HG02870 (cell line): Measurements from ENCODE around the gene SSTR5.

Experiments
- ATAC-seq: cut with Tn5 transposase; IDR thresholded peaks from one replicate; pipeline ENCODE4 v1.9.1; 2021; ENCODE audit warnings: mild to moderate bottlenecking, moderate library complexity; ENCODE audit not compliant: unreplicated experiment

Gene SSTR5

DNA sequence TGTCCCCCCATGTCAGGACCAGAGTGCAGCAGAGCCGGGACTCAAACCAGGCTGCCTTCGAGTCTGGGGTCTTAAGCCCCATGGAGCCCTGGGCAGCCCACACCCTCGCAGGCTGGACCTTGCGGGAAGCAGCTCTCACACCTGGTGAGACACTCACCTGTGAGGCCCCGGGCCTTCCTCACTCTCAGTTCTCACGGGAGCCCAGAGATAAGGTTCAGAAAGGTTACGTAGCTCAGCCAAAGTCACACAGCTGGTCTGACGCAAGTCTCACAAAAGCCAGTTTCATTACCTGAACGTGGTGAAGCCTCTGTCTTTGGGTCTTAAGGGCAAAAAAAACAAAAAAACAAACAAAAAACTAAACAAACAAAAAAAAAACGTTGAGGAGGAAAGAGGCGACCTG, 32.8 kb upstream of the SSTR5 start:
- no peak for ATAC-seq

GRCh38 chr16:1040346-1040745, 32.2 kb upstream of the SSTR5 start:
- ATAC-seq: no peak

DNA sequence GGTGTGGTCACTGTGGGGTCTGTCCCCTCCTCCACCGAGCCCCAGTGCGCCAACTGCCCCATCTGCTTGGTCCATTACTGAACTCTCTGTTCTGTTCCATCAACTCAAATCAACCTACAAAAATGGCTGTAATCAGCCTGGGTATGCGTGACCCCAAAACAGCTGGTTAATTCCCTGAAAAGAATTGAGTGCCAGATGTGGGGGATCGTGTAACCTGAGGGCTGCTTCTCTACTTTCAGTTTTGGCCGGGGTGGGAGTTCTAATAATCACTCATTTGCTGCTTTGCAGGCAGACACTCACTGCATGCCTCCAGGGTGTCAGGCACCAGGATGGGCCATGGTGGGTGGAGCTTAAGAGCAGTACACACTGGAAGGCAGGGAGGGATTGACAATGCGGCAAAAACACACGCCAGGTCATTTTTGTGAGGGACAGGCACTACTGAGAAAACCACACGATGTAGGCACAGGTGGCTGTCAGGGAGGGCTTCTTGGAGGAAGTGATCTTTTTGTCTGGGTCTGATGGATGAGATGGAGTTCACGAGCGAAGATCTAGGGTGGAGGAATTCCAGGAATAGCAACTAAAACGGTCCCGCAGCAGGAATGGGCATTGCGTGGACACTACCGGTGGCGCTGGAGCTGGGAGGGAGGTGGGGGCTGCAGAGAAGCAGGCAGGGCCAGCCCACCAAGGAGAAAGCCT, 30.4 kb upstream of the SSTR5 start:
- no peak for ATAC-seq

DNA sequence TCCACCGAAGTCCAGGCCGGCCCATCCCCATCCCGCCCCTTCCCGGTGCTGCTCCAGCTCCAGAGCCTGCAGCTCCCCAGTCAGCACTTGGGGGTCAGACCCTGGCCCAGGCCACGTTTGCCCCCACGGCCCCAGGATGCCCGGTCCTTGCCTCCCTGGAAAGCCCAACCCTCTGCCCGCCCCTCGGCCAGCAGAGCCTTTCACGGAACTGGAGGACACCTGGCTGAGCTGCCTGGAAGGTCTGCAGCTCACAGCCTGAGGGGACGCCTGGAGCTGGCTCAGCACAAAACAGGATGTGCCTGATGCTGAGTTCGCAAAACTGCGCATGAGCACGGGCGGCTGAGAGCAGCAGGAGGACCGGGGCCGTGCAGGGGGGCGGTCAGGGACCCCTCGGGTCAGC, 29.7 kb upstream of the SSTR5 start:
- ATAC-seq: no peak

GRCh38 chr16:1043881-1044451, 28.6 kb upstream of the SSTR5 start:
- no peak for ATAC-seq

- no peak for ATAC-seq
Observed at GRCh38 chr16:1044460-1045309, 27.9 kb upstream of the SSTR5 start.

GRCh38 chr16:1045310-1045992, 27.1 kb upstream of the SSTR5 start:
- ATAC-seq: no peak

- no peak for ATAC-seq
Observed at GRCh38 chr16:1045993-1046911, 26.3 kb upstream of the SSTR5 start.

GRCh38 chr16:1047123-1047522, 25.4 kb upstream of the SSTR5 start:
- no peak for ATAC-seq

DNA sequence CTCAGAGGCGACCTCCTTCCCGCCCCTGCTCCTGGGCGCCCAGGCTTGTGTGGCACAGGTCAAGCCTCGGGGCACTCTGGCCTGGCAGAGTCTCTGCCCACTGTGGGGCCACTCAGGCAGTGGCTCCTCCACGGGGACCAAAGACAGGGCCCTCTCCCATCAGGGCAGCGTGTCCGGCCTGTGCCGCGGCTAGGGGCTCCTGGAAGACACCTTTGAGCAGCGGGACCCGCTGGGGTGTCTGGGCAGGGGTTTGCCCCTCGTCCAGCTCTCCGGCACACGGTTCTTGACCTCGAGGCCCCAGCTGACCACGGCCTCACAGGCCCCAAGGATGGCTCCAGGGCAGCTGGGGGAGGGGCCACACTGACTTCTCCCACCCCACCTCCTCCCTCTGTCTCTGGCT, 24.7 kb upstream of the SSTR5 start:
- no peak for ATAC-seq

DNA sequence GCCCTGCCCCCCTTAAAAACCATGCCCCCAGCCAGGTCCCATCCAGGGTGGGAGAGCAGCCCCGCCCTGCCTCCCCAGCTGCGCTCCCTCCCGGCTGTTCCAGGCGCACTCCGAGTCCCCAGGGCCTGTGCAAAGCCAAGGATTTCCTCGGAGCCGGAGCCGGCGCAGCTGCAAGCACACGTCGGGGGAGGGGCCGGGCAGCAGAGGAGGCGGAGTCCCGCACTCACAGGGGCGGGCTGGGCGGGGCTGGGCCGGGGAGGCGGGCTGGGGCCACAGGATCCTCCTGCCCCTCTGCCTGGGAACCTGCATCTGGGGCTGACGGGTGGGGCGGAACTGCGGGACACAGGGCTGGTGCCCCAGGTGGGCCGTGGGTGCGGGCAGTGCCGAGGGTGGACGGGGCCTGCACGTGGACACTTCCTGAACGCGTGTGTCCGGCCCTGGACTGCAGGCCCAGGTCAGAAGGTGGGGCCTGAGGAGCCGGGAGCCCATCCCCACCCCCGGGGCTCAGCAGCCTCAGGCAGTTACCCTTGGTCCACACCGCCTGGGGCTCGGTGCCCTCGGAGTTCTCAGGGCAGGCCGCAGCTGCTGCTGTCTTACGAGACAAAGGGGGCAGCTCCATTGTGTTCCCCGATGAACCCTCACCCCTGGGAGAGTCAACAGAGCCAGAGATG, 24.0 kb upstream of the SSTR5 start:
- ATAC-seq: no peak

GRCh38 chr16:1049113-1049975, 23.2 kb upstream of the SSTR5 start:
- ATAC-seq: no peak

DNA sequence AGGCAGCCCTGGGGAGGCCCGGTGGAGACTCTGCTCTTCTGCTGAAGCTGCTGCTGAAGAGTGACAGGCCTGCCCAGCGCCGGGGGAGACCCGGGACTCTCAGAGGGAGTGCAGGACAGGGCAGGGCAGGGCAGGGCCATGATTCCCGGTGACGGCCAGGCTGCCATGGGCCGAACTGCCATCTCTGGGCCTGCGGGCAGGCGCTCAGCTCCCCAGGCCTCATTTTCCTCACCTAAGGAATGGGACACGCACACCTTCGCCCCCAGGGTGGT, 22.6 kb upstream of the SSTR5 start:
- ATAC-seq: no peak

DNA sequence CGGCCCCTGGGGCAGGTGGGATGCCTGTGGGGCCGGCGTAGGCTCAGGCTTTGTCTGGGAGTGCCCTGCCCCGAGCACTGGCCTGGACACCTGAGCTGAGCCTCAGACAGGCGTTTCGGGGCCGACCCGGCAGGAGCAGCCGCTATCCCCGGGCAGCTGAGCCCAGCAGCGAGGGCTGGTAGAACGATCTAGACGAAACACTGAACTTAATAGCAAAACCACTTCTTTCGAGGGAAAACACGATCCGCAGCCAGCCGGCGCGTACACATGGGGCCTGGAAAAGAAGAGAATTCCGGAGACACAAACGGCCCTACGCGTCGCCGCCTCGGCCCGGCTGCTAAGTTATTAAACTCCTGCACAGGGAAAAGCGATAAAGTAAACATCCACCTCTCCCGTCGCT, 22.0 kb upstream of the SSTR5 start:
- ATAC-seq: no peak

DNA sequence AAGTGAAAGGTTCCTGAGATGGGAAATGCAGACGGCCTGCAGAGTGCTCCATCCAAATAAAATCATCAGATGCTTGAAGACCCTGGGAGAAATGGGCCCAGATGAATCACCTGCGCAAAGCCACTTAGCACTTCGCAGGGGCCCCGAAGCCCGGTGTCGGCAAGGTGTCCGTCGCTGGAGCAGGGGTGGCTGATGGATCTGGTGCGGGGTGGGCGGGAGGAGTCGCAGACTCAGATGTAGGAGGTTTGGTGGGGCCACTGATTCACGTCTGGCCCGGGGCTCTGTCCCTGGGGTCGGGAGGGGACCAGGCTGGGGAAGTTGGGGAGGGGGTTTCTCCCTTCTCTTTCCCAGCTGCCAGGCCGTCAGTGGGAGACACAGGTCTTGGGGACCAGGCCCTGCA, 21.6 kb upstream of the SSTR5 start:
- no peak for ATAC-seq

GRCh38 chr16:1051446-1051845, 21.1 kb upstream of the SSTR5 start:
- ATAC-seq: no peak

DNA sequence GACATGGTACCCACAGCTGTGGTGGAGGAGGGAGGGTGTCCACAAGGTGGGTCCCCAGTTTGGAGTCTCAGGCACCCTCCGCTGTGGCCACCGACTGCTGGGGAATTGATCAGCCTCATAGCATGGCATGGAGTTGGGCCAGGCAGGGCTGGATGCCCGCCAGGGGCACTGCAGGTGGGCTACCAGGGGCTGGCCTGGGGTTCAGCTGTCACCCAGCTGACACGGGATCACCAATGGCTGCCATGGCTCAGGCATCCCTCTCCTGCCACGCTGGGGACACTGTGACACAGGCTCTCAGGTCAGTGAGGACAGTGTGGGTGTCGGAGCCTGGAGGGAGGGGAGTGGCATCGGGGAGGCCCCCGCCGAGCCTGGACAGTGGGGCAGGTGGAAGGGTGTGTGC, 19.8 kb upstream of the SSTR5 start:
- ATAC-seq: no peak

- no peak for ATAC-seq
Observed at GRCh38 chr16:1053121-1053521, 19.4 kb upstream of the SSTR5 start.

DNA sequence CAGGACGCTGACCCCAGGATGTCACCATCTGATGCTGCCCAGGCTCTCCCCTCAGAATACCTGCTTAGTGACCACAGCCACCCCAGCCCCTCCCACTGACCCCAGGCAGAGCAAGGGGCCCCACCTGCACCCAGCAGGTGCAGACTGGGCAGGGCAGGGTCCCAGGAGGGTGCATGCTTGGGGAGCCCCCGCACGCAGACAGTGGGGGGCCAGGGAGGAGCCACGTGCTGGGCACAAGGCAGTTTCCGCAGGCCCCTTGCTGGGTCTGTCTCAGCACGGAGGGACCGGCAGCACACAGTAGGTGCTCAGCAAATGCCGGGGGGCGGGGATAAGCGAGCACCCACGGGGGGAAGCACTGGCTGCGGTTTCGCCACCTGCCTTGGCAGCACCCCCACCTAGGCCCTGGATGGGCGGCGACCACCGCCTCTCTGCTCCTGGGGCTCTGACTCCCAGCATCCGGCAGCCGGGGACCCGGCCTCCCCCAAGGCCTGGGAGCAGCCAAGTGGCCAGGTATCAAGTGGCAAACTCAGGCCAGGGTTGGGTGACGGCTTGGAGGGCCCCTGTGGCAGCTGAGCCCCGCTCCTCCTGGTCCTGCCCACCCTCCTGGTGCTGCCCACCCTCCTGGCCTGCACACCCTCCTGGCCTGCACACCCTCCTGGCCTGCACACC, 18.7 kb upstream of the SSTR5 start:
- no peak for ATAC-seq
